Ovary (tissue), 9 donors: ENCODE data around the gene KCNMA1. TPM values are rescaled to one million over a fixed set of nuclear protein-coding genes. Genes with fewer than 3 reads are reported as not detected.

ENCODE experiments used
- DNase-seq, 5 donors: peaks; one replicate each; pipeline ENCODE4 v3.0.0-alpha.2; 2019 to 2020
- H3K27ac ChIP-seq, 2 donors: fragments of 200-600 bp; one replicate each; pipeline versions ENCODE4 v1.5.1 to v1.8.0; 2019 to 2022
- H3K27me3 ChIP-seq: fragments of 200-600 bp; one replicate; pipeline ENCODE4 v1.8.0; 2022
- H3K36me3 ChIP-seq: fragments of 200-600 bp; sonication (generic); one replicate; pipeline ENCODE4 v1.5.1; 2019
- H3K4me1 ChIP-seq: one replicate; pipeline ENCODE4 v1.8.1; 2013; ENCODE audit warnings: mild to moderate bottlenecking, moderate library complexity; ENCODE audit not compliant: insufficient read depth
- H3K4me3 ChIP-seq: fragments of 200-600 bp; sonication (generic); one replicate; pipeline ENCODE4 v1.5.1; 2017
- H3K9me3 ChIP-seq, 2 donors: fragments of 200-600 bp in 1 of 2; sonication (generic) in 1 of 2; one replicate each; pipeline versions ENCODE4 v1.5.1 to v1.8.1; 2013 to 2019; ENCODE audit warnings: mild to moderate bottlenecking in 1 of 2, moderate library complexity in 1 of 2
- EP300 ChIP-seq: sonication (generic); formaldehyde crosslinking; IDR thresholded peaks from one replicate; pipeline ENCODE4 v1.6.1; 2017; ENCODE audit warnings: antibody characterized with exemption
- POLR2A ChIP-seq: fragments of 450-650 bp; IDR thresholded peaks from one replicate; pipeline ENCODE4 v1.6.1; 2017; ENCODE audit warnings: antibody characterized with exemption, mild to moderate bottlenecking, moderate library complexity
- WGBS, 3 donors: extraction: QIAGEN DNeasy Blood & Tissue Kit in 1 of 3; methylation state at CpG; one replicate each; pipeline versions ENCODE4 v1.1.5 to v1.1.7; 2013 to 2017; 5-methylcytosine and 5-hydroxymethylcytosine counted together
- intact Hi-C, 4 donors: fragments of 100-400 bp; cut with DNase I; formaldehyde crosslinking; loops; one replicate each; pipeline versions ENCODE4 v1.11.0 to v1.15.1; 2022 to 2023
- polyA plus RNA-seq, 2 donors: library from polyadenylated mRNA; stranded (reverse); fragments of 200-250 nt in 1 of 2; fragments of 350-450 nt in 1 of 2; fragmentation: Illumina TruSeq in 1 of 2; extraction: RNeasy Lipid Tissue Mini Kit (QIAGEN cat#74804) in 1 of 2; gene quantifications; one replicate each; pipeline ENCODE4 v1.2.3, GENCODE V29; 2013 to 2014
- total RNA-seq, 7 donors: library from RNA; depleted of rRNA in 2 of 7; stranded (reverse); fragments of >200 nt in 2 of 7; fragmentation: NEBNext Ultra II Directional in 3 of 7; extraction: Animal tissue kit (Norgen Biotek cat#: 25700) in 3 of 7; gene quantifications; one replicate each; pipeline versions ENCODE4 v1.1.0 to v1.2.4, GENCODE V29; 2016 to 2023
- TF ChIP-seq, protein P1 (sequence below), 3 donors: fragments of 450-650 bp in 2 of 3; fragments of 200-600 bp in 1 of 3; IDR thresholded peaks; one replicate each; pipeline versions ENCODE4 v1.5.1 to v1.8.0; 2016 to 2022; ENCODE audit warnings: antibody characterized with exemption in 3 of 3, mild to moderate bottlenecking in 1 of 3
- donor health status: DM: no; HTN: no; CAD: no; lungs with moderate emphysema.
- donor health status: DM: no; HTN: no; CAD: no.
- donor health status: Bipolar disorder and iron deficiency.
- donor health status: DM: yes; HTN: yes; CAD: no.
- donor health status: DM: no; HTN: no; CAD: no.
- donor health status: DM: yes; HTN: yes; CAD: no.

The KCNMA1 gene
- total and polyA plus RNA-seq, 9 donors, result 7.0 to 83.8 (median 25.1) TPM

DNA sequence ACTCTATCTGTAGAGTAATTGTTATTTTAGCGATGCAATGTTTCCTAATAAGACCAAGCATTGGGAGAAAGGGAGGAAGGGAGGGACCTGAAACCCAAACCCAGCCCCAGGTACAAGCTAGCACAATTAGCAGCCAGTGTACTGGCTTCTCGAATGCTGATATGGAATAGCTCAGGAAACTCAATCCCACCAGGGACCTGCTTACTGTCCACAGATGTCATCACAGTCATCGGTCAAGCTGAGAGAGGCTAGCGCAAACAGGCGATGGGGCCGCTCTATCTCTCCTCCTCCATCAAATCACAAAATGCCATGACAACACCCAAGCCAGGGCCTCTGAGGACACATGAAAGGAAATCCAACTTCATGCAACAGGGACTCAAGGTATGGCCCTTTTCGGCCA lies 192.1 kb downstream of the KCNMA1 start:
- no peak for DNase-seq
- no peaks in the 10 kb centered on the region for H3K36me3 ChIP-seq
- no peak overlapping the region for H3K27ac ChIP-seq
- no peak for TF ChIP-seq POLR2A
- TF ChIP-seq, protein P1, sequence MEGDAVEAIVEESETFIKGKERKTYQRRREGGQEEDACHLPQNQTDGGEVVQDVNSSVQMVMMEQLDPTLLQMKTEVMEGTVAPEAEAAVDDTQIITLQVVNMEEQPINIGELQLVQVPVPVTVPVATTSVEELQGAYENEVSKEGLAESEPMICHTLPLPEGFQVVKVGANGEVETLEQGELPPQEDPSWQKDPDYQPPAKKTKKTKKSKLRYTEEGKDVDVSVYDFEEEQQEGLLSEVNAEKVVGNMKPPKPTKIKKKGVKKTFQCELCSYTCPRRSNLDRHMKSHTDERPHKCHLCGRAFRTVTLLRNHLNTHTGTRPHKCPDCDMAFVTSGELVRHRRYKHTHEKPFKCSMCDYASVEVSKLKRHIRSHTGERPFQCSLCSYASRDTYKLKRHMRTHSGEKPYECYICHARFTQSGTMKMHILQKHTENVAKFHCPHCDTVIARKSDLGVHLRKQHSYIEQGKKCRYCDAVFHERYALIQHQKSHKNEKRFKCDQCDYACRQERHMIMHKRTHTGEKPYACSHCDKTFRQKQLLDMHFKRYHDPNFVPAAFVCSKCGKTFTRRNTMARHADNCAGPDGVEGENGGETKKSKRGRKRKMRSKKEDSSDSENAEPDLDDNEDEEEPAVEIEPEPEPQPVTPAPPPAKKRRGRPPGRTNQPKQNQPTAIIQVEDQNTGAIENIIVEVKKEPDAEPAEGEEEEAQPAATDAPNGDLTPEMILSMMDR (IDR thresholded peaks at IDR 0.05), result no peak
- no peak for TF ChIP-seq EP300
- H3K9me3 ChIP-seq, result no peaks in the 10 kb centered on the region
- no peak overlapping the region for H3K4me3 ChIP-seq
- WGBS, 3 donors, result 94 to 95% (median 95%) methylated on average over 7 of the region's 7 CpGs
- intact Hi-C loops, result no loop called here
- H3K27me3 ChIP-seq, result no peaks in the 10 kb centered on the region
- peaks cover 6% of the 10 kb centered on the region for H3K4me1 ChIP-seq

DNA sequence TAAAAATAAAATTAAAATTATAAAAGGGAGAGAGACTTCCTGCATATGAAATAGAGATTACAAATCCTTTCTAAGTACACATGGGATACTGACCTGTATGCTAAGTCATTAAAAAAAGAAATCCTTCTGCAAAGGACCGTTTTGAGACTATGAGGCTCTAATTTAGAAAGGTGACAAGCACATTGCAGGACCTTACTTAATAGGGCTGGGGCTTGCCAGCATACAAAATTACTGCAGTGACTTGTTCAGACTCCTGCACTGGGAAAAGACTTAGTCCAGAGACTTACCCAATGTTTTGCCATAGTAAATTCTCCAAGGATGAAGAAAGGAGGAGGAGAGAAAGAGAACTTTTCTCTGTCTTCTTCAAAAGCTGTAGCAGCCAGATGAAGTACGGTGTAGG lies 193.6 kb downstream of the KCNMA1 start:
- peaks cover 6% of the 10 kb centered on the region for H3K4me1 ChIP-seq
- H3K36me3 ChIP-seq, result no peaks in the 10 kb centered on the region
- no peak for DNase-seq
- H3K27ac ChIP-seq, result no peak overlapping the region
- no peaks in the 10 kb centered on the region for H3K27me3 ChIP-seq
- 74 to 80% (median 77%) methylated on average over 2 of the region's 2 CpGs for WGBS, 3 donors
- H3K4me3 ChIP-seq, result no peak overlapping the region
- TF ChIP-seq, protein P1 (IDR thresholded peaks at IDR 0.05), result no peak
- no peak for TF ChIP-seq EP300
- no peaks in the 10 kb centered on the region for H3K9me3 ChIP-seq
- intact Hi-C loops, result no loop called here

DNA sequence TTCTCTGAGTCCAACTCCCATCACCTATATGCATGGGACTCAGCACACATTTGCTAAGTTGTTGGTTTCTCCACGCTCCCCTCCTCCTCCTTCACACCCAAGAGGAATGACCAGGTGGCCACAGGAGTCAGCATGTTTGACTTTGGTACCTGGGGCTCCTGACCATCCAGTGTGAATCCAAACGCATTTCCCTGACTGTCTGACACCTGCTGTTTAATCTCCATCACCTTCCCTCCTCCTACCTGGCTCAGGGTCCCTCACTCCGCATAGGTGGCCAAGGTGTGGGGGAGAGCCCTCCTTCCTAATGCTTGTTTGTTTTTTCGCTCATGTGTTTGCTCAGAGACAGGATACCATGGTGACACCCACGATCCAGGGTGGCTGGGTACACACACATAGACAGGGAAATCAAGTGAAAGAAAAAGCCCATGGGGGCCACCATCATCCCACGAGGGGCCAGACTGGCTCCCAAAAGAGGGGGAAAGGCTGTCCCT lies 194.9 kb downstream of the KCNMA1 start:
- 86 to 89% (median 87%) methylated on average over 6 of the region's 6 CpGs for WGBS, 3 donors
- H3K27ac ChIP-seq, result no peak overlapping the region
- H3K4me1 ChIP-seq, result peaks cover 5% of the 10 kb centered on the region
- no peaks in the 10 kb centered on the region for H3K9me3 ChIP-seq
- intact Hi-C loops, result no loop called here
- TF ChIP-seq POLR2A (no peak), EP300 (no peak)
- TF ChIP-seq, protein P1 (IDR thresholded peaks at IDR 0.05), result no peak
- no peak overlapping the region for H3K4me3 ChIP-seq
- DNase-seq, result no peak
- no peaks in the 10 kb centered on the region for H3K36me3 ChIP-seq
- no peaks in the 10 kb centered on the region for H3K27me3 ChIP-seq

DNA sequence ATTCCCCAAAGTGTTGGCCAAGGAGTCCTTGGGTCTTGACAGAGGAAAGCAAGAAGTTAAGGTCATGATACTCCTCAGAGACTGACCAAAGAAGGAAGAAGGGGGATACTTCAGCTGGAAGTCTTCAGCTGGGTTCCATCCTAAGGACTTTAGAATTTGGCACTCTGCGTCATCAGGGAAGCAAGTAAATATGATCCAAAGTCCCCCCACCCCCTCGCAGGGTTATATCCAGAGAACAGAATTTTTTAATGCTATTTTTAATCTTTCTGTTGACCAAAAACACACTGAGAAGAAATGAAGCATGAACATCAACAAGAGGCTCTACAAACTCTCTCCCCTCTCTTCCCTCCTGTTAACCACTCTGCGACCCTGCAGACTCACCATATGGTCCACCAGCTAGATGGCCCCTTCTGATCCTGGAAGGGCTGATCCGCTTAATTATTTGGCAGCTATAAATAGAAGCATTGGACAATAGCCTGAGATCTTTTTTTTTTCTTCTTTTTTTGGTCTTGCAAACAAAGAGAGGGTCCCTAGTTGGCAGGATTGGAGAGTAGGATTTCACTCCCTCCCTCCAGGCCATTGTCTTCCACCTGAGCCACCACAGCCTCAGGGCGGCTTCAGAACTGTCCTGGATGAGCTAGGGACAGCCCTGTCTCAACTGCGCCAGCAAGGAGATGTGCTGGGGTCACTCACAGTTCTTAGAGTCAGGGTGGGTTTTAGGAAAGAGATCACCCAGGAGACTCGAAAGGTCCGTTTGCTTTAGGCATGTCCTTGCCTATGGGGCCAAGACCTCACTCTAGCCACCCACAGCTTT lies 196.0 kb downstream of the KCNMA1 start:
- TF ChIP-seq POLR2A (no peak), EP300 (no peak)
- TF ChIP-seq, protein P1 (IDR thresholded peaks at IDR 0.05), result no peak
- no peak overlapping the region for H3K27ac ChIP-seq
- no peaks in the 10 kb centered on the region for H3K9me3 ChIP-seq
- H3K36me3 ChIP-seq, result no peaks in the 10 kb centered on the region
- peaks cover 5% of the 10 kb centered on the region for H3K4me1 ChIP-seq
- 58 to 62% (median 58%) methylated on average over 8 of the region's 8 CpGs for WGBS, 3 donors
- intact Hi-C loops, result no loop called here
- H3K4me3 ChIP-seq, result no peak overlapping the region
- no peak for DNase-seq
- no peaks in the 10 kb centered on the region for H3K27me3 ChIP-seq
